NCI-H2107 treated with DMSO at 0.1 percent for 48 hours (cell line): ENCODE data around the gene HSPB2.
"Not testable (repeated sequence)": the region's sequence is repeated elsewhere in the genome, so short reads cannot be mapped to it uniquely, and the experiment has no call there.

Experiments used
- DNase-seq: peaks from one replicate; lab custom pipeline; 2025; ENCODE audit not compliant: unreplicated experiment; lab: John Stamatoyannopoulos, UW

Gene HSPB2

GRCh38 chr11:111913031-111913861 lies 712 bp downstream of the HSPB2 start:
- no peak for DNase-seq

DNA sequence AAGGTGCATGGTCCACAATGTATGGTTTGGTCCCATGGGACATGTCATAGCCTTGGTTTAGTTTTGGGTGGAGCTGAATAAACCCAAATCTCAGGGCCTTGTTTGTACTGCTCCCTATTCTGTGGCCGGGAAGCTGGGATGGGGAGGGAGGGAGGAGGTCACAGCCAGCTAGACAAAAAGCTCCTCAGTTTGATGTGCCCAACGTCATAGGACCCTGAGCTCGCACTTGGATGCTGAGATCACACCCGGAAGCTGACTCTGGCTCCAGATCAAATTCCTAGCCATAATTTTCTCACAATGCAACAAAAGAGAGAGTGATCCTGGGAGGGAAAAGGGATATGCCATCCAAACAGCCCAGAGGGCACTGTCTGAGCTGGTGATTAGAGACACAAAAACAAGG lies 1.5 kb downstream of the HSPB2 start:
- peak; percentile 41 for DNase-seq

DNA sequence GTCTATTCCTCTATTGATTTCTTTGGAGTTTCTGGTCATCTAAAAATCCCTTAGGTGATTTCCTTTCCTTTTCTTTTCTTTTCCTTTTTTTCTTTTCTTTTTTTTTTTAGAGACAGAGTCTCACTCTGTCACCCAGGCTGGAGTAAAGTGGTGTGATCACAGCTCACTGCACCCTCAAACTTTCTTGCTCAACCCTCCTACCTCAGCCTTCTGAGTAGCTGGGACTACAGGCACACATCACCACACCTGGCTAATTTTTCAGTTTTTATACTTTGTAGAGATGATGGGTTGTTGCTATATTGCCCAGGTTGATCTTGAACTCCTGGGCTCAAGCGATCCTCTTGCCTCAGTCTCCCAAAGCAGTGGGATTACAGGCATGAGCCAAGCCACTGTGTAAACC lies 4.2 kb downstream of the HSPB2 start:
- DNase-seq, result no peak

DNA sequence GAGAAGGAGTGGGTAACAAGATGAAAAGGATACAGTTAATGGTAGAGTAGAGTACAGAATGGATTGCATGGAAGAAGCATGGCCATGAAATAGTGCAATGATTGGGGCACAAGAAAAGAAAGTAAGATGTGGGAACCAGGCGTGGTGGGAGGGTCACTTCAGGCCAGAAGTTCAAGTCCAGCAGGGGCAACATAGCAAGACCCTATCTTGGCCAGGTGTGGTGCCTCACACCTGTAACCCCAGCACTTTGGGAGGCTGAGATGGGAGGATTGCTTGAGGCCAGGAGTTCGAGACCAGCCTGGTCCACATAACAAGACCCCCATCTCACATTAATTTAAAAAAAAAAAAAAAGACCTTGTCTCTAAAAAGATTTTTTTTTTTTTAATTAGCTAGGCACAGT lies 4.8 kb downstream of the HSPB2 start:
- no peak for DNase-seq

- no peak for DNase-seq
These were observed 5.3 kb downstream of the HSPB2 start for GRCh38 chr11:111917788-111918187.

- DNase-seq, result peak; percentile 94
These were observed 6.1 kb downstream of the HSPB2 start, which contains the start of gene C11orf52 for GRCh38 chr11:111918390-111919256. Gene C11orf52, plus strand, starts transcription at chr11:111918913. Its CDS starts 60 bp downstream, at chr11:111918973.

DNA sequence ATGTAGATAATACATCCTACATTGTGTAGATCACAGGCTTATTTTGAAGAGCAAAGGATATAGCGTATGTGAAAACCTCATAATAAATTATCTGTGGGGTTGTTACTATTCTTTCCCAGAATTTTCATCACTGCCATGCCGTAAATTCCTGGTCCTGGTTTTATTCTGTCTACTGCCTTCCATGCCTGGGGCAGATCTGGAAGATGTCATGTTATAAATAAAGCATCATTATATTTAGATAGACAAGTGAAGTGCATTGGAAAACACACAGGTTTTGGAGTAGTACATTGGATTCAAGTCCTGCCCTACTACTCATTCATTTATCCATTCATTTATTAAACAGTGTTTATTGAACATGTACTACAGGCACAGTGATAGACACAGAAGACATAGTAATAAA lies 8.4 kb downstream of the HSPB2 start:
- DNase-seq, result no peak

DNA sequence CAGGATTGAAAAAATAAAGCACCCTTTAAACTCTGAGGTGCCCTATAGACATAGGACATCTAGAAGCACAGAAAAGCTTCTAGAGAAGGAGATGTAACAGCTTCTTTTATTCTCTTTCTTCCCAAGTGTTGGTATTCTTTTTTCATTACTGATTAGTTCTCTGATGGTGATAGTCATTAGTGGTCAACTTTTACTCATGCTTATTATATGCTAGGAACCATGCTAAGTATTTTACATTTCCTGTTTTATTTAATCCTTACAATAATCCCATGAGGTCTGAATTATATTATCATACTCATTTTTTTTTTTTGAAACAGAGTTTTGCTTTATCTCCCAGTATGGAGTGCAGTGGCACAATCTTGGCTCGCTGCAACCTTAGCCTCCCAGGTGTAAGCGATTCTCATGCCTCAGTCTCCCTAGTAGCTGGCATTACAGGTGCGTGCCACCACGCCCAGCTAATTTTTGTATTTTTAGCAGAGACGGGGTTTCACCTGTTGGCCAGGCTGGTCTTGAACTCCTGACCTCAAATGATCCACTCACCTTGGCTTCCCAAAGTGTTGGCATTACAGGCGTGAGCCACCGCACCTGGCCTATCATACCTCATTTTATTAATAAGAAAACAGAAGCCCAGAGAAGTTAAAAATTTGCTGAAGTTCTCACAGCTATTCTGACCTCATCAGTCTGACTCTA lies 9.2 kb downstream of the HSPB2 start:
- no peak for DNase-seq

DNA sequence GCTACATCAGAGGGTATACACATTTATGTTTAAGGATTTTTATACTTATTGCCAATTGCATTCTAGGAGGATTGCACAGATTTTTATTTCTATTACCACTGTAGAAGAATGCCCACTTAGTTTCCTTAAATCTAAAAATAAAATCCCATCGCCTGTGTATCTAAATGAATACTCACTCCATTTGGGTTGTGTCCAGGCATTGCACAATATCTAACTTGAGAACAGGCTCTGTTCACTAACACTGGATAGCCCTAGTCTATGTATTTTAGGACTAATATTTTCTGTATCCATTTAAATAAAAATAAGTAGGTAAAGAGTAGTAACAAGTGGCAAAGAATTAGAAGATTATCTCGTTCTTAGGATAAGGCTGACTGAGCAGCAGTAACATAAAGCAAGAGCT lies 10.3 kb downstream of the HSPB2 start:
- DNase-seq, result no peak

DNA sequence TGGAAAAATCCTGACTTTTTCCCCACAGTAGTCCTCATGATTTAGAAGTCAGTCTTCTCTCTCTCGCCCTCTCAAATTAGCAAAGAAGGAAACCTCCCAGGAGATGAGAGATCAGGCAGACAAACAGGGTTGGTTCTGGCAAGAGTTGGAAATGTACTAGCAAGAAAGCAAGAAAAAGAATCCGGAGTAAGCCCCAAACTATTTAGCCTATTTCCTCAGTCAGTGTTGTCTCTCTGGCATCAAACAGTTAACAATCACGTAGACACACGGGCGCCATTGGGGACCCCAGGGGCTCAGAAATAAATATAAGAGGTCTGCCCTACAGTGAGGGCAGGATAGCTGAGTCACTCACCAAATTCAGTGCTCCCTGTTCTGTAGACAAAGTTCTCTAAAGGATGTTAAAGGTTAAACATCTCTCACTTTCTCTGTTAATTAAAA lies 10.8 kb downstream of the HSPB2 start:
- no peak for DNase-seq

- no peak for DNase-seq
These were observed 11.4 kb downstream of the HSPB2 start for GRCh38 chr11:111923951-111924350.

DNA sequence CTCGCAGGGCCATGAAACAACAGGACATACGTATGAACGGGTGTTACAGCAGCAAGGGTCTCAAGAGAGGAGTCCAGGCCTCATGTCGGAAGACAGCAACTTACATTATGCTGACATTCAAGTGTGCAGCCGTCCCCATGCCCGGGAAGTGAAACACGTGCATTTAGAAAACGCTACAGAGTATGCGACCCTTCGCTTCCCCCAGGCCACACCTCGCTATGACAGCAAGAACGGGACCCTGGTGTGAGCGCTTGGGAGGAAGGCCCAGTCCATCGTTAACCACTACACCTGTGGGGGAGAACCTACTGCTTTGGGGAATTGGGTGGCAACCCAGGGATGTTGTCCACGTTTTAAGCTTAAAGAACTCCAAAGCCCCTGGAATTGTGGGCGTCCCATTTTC lies 13.4 kb downstream of the HSPB2 start:
- no peak for DNase-seq

DNA sequence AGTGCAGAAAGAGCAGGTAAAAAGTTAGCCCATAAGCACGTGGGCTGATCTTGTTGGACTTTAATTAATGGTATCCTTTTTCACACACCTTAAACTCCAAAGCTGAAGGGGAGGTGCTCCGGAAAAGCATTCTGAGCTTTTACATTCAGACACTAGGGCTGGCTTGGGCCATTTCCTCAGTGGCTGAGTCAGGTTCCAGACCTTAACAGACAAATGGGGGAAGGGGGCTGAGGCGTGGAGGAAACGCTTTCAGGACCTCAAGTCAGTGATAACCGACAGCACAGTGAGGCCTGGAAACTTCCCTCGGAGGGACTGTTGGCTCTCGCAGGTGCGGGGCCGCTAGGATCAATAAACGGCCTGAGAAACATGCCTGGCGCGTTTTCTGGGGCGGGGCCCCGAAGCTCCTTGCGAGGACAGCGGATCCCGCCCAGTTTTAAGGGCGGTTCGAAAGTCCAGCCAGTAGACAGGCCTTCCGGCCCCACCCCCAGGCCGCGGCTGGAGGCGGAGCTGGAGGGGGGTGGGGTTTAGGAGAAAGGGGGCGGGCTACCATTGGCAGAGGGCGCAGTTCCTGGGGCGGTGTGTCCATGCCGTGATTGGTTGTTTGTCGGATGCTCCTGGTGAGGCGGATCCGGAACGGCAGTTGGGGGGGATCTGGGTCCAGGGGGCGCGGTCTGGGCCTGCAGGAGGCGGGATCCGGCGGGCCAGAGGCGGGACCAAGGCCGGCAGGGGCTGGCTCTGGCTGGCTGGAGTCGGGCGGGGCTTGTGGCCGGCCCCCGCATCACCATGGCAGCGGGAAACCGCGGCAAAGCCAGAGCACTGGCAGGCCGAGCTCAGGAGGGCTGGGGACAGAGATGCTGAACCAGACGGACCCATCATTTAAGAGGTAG lies 14.2 kb downstream of the HSPB2 start:
- peak; percentile 84 for DNase-seq

DNA sequence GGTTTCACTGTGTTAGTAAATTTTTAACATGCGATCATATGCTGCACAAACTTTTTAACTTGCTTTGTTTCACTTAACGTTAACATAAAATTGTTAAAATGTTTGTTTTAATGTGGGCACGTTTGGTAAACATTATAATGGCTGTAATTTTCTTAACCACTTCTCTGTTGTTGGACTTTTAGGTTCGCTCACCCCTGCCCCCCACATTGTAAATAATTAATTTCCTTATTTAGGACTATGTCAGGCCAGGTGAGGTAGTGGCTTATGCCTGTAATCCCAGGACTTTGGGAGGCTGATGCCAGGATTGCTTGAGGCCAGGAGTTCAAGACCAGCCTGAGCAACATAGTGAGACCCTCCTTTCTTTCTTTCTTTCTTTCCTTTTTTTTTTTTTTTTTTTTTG lies 17.9 kb downstream of the HSPB2 start:
- DNase-seq, result no peak

DNA sequence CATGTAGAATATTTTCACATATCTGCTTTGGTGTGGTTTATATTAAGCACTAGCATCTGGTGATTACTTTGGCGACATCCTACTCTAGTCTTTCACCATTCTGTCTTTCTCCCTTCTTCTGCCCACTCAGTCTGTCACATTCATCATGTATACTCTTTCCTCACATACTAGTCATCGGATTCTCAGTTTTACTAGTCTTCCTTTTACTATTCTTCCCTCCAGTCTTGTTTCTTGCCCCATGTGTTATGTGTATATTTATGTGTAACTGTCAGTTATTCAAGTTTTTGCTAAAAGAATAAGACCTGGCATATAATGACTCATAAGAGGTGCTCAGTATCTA lies 20.0 kb downstream of the HSPB2 start:
- DNase-seq, result no peak

GRCh38 chr11:111933176-111933575 lies 20.6 kb downstream of the HSPB2 start:
- DNase-seq, result not testable (repeated sequence)

DNA sequence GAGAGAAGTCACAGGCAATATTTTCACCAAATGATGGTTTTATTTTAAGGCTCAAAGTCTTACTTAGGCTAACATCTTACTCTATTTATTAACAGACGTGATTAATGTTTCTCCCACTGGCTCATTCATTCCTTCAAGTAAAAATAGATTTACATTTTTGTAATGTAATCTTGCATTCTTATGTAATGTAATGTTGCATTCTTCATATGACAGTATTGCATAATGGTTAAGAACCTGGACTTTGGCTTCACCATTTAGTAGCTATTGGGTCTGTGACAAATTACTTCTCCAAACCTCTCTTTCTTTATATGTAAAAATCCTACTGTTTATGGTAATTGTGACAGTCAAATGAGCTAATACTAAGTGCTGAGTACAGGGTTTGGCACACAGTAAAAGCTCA lies 21.3 kb downstream of the HSPB2 start:
- DNase-seq, result no peak

GRCh38 chr11:111934306-111934705 lies 21.8 kb downstream of the HSPB2 start:
- DNase-seq, result no peak

GRCh38 chr11:111935317-111936039 lies 22.9 kb downstream of the HSPB2 start:
- no peak for DNase-seq

DNA sequence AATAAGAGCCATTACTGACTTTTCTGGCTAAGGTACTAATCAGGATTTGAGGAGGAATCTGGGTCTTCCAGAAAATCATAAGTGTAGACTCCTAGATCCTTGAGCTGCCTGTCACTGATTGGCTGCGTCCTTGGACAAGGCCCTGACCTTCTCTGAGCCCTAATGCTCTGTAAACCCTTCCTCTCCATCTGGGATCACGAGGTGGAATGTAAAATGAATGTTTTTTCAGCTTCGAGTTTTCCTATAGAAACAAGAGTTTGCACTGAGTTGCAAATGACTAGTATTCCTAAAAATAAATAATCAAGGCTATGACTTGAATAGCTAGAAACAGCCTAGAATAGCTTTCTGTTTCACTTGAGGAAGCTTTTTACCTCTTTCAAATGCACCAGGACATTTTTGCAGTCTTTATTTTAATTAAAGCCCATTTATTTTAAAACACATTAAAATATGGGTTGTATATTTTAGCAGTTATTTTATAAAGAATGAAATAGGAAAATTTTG lies 23.6 kb downstream of the HSPB2 start:
- no peak for DNase-seq
